Upper lobe of right lung (tissue), 1 donor: ENCODE measurements around the gene IGLL1. TPM values are rescaled to one million over a fixed set of nuclear protein-coding genes. Genes with fewer than 3 reads are reported as not detected.
"Not testable (repeated sequence)": the region's sequence is repeated elsewhere in the genome, so short reads cannot be mapped to it uniquely, and the experiment has no call there.

Experiments
- ATAC-seq: fragments of 200-7000 bp; cut with Tn5 transposase; one replicate; pipeline ENCODE4 v1.9.1; 2020; ENCODE audit warnings: mild to moderate bottlenecking, moderate library complexity
- DNase-seq: peaks from one replicate; pipeline ENCODE4 v3.0.0-alpha.2; 2020
- H3K27ac ChIP-seq: fragments of 200-600 bp; one replicate; pipeline ENCODE4 v1.8.0; 2022
- H3K27me3 ChIP-seq: fragments of 200-600 bp; one replicate; pipeline ENCODE4 v1.8.0; 2022; ENCODE audit warnings: mild to moderate bottlenecking
- H3K36me3 ChIP-seq: fragments of 200-600 bp; one replicate; pipeline ENCODE4 v1.8.0; 2022
- H3K4me1 ChIP-seq: fragments of 200-600 bp; one replicate; pipeline ENCODE4 v1.8.0; 2022
- H3K4me3 ChIP-seq: fragments of 200-600 bp; one replicate; pipeline ENCODE4 v1.8.0; 2022; ENCODE audit warnings: mild to moderate bottlenecking
- H3K9me3 ChIP-seq: fragments of 200-600 bp; one replicate; pipeline ENCODE4 v1.8.0; 2022
- intact Hi-C: fragments of 100-400 bp; cut with DNase I; formaldehyde crosslinking; loops from one replicate; pipeline ENCODE4 v1.11.0; 2022
- total RNA-seq: library from RNA; stranded (reverse); fragmentation: NEBNext Ultra II Directional; extraction: Animal tissue kit (Norgen Biotek cat#: 25700); gene quantifications from one replicate; pipeline ENCODE4 v1.2.1, GENCODE V29; 2021
- TF ChIP-seq, protein P1 (sequence below): fragments of 200-600 bp; IDR thresholded peaks from one replicate; pipeline ENCODE4 v1.8.0; 2022; ENCODE audit warnings: antibody characterized with exemption
- donor health status: DM: no; HTN: yes; CAD: no; lungs with severe emphysema.

The IGLL1 gene
- total RNA-seq, 1 donor from 2014 or later = not detected

DNA sequence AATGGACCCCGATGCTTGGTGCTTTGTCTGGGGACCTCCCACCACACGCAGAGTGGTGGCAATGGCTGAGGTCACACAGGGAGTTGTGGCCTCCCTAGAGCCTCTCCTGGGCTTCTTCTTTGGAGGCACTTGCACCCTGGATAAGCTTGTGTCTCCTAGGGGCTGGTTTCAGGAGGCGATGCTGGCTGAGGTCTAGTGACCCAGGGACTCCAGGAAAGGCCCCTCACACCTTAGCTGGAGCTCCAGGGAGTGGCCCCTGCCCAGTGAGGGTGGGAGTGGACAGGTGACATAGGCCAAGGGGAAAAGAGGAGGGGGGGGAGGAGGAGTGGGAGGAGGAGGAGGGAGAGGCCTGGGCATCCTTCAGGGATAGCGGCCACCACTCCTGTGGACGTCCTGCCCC, 810 bp downstream of the IGLL1 start:
- Histone ChIP-seq H3K27ac (no peak overlapping the region), H3K4me1 (no peaks in the 10 kb centered on the region), H3K36me3 (no peaks in the 10 kb centered on the region), H3K4me3 (no peak overlapping the region), H3K9me3 (no peaks in the 10 kb centered on the region), H3K27me3 (no peaks in the 10 kb centered on the region)
- DNase-seq = no peak
- no peak for ATAC-seq
- intact Hi-C loops = no loop called here
- TF ChIP-seq, protein P1, sequence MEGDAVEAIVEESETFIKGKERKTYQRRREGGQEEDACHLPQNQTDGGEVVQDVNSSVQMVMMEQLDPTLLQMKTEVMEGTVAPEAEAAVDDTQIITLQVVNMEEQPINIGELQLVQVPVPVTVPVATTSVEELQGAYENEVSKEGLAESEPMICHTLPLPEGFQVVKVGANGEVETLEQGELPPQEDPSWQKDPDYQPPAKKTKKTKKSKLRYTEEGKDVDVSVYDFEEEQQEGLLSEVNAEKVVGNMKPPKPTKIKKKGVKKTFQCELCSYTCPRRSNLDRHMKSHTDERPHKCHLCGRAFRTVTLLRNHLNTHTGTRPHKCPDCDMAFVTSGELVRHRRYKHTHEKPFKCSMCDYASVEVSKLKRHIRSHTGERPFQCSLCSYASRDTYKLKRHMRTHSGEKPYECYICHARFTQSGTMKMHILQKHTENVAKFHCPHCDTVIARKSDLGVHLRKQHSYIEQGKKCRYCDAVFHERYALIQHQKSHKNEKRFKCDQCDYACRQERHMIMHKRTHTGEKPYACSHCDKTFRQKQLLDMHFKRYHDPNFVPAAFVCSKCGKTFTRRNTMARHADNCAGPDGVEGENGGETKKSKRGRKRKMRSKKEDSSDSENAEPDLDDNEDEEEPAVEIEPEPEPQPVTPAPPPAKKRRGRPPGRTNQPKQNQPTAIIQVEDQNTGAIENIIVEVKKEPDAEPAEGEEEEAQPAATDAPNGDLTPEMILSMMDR = no peak

DNA sequence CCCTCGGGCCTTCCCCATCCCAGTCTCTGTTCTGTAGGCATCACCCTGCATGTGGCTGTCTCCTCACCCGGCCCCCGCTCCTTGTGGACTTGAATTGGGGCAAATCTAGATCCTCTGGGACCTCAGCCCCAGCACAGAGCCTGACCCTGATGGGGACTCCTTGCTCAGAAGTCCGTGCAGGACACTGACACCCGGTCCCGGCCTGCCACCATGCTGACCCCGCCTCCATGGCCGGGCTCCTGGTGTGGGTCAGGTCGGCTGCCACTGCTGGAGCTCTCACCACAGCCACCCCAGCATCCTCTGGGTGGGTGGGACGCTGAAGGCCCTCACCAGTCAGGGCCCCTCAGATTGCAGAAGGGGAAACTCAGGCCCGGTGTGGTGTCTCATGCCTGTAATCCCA, 1.8 kb downstream of the IGLL1 start:
- DNase-seq (no peak), ATAC-seq (no peak)
- no peaks in the 10 kb centered on the region for H3K36me3 ChIP-seq
- no peaks in the 10 kb centered on the region for H3K4me1 ChIP-seq
- no peaks in the 10 kb centered on the region for H3K9me3 ChIP-seq
- no peak overlapping the region for H3K27ac ChIP-seq
- TF ChIP-seq, protein P1 = no peak
- intact Hi-C loops = no loop called here
- H3K4me3 ChIP-seq = no peak overlapping the region
- H3K27me3 ChIP-seq = no peaks in the 10 kb centered on the region

DNA sequence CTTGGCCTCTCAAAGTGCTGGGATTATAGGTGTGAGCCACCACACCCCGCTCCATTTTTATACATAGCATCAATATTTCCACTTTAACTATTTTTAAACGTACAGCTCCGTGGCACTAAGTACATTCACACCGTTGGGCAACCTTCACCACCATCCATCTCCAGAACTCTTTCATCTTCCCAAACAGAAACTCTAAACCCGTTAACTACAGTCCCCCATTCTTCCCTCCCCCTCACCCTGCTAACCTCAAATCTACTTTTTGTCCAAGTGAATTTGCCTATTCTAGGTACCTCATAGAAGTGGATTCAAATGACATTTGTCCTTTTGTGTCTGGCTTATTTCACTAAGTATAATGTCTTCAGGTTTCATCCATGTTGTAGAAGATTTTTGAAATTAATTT, 3.4 kb downstream of the IGLL1 start:
- TF ChIP-seq, protein P1 = no peak
- H3K27ac ChIP-seq = no peak overlapping the region
- no peaks in the 10 kb centered on the region for H3K4me1 ChIP-seq
- no peak overlapping the region for H3K4me3 ChIP-seq
- H3K36me3 ChIP-seq = no peaks in the 10 kb centered on the region
- DNase-seq = no peak
- H3K27me3 ChIP-seq = no peaks in the 10 kb centered on the region
- intact Hi-C loops = no loop called here
- no peak for ATAC-seq
- no peaks in the 10 kb centered on the region for H3K9me3 ChIP-seq

DNA sequence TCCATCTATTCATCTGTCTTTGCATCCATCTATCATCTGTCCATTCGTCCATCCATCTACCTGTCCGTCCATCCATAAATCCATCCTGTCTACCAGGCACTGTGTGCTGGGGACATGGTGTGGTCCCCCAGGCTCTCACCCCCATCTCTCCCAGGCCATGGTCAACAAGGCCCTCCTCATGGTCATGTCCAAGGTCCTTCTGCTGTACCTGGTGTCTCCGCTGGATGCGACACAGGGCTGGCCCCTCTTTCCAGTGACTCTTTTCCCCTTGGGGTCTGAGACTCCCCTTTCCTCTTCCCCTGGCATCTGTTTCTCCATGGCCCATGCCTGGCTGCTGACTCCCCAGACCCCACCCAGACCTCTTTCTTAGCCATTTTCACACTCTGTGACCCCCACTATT, 4.5 kb downstream of the IGLL1 start:
- Histone ChIP-seq H3K9me3 (no peaks in the 10 kb centered on the region), H3K4me3 (no peak overlapping the region), H3K27me3 (no peaks in the 10 kb centered on the region), H3K4me1 (no peaks in the 10 kb centered on the region), H3K27ac (no peak overlapping the region), H3K36me3 (no peaks in the 10 kb centered on the region)
- intact Hi-C loops = no loop called here
- TF ChIP-seq, protein P1 = no peak
- DNase-seq = peak; percentile 22
- ATAC-seq = no peak

DNA sequence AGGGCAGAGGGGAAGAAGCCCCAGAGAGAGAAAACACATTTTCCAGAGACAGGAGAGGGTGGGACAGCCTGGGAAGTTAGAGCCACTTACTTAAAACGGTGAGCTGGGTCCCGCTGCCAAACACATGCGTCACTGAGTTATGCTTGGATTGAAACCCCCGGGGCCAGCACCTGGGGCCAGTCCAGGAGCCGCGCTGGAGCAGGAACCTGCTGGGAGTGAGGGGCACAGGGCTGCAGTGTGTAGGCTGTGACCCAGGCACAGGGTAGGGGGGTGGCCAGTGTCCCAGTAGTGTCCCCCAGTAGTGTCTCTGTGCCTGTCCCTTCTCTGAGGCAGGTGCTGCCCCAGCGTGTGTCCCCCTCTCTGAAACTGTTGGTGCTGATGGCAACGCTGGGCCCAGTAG, 5.2 kb downstream of the IGLL1 start:
- Histone ChIP-seq H3K4me1 (no peaks in the 10 kb centered on the region), H3K27me3 (no peaks in the 10 kb centered on the region), H3K4me3 (no peak overlapping the region), H3K9me3 (no peaks in the 10 kb centered on the region), H3K36me3 (no peaks in the 10 kb centered on the region), H3K27ac (no peak overlapping the region)
- ATAC-seq (no peak), DNase-seq (peak; percentile 44)
- TF ChIP-seq, protein P1 = no peak
- intact Hi-C loops = no loop called here

DNA sequence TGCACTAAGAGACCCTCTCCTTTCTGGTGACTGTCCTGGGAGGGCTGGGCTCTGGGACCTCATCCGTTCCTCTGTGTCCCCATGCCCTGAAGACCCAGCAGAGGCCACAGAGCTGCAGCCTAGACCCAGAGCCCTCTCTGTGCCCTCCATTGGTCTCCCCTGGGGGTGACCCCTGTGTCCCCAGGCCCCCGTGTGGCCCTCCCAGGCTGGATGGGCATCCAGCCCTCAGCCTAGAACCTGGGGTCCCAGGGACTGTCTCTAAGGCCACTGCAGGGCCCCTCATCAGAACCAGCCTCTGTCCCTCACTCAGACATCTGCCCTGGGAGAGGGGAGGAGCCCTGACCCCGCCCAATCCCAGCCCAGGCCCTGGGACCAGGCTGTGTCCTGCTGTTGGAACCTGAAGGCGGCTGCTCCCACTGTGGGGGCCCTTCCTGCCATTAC, 5.7 kb downstream of the IGLL1 start:
- no peak for ATAC-seq
- no peaks in the 10 kb centered on the region for H3K27me3 ChIP-seq
- no peak overlapping the region for H3K27ac ChIP-seq
- TF ChIP-seq, protein P1 = no peak
- H3K36me3 ChIP-seq = no peaks in the 10 kb centered on the region
- H3K4me1 ChIP-seq = no peaks in the 10 kb centered on the region
- H3K4me3 ChIP-seq = no peak overlapping the region
- DNase-seq = peak; percentile 53
- intact Hi-C loops = no loop called here
- H3K9me3 ChIP-seq = no peaks in the 10 kb centered on the region

DNA sequence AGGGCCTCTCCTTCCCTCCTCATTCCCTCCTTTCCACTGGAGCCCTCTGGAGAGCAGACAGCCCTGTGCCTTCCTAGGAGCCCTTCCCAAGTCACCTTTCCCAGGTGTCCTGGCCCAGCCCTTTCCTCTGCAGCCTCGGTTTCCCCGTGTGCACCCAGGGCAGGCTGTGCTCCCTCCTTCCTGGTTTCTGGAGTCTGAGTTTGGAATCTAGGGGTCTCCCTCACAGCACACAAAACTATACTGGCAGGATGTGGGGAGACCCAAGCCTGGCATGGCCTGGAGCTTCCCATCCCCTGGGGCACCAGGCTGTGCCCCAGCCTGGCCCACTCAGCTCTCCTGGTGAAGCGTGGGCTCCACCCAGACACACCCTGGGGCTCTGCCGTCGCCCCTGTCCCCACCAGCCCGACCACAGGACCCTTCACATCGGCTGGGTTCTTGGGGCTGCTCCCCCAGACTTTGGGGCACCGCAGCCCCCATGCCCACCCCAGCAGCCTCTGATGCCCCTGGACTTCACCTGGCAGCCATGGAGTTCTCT, 6.3 kb downstream of the IGLL1 start:
- intact Hi-C loops, H3K4me1 ChIP-seq, H3K36me3 ChIP-seq, H3K9me3 ChIP-seq, H3K4me3 ChIP-seq, ATAC-seq, H3K27me3 ChIP-seq, H3K27ac ChIP-seq: not testable (repeated sequence)
- peak; percentile 30 for DNase-seq

DNA sequence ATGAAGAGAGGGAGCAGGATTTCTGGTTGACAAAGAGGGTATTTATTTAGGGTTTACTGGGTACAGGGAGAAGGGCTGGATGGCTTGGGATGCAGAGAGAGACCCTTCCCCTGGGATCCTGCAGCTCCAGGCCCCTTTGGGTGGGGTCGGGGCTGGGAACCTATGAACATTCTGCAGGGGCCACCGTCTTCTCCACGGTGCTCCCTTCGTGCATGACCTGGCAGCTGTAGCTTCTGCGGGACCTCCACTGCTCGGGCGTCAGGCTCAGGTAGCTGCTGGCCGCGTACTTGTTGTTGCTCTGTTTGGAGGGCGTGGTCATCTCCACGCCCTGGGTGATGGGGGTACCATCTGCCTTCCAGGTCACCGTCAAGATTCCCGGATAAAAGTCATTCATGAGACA, 7.0 kb downstream of the IGLL1 start:
- H3K27ac ChIP-seq, ATAC-seq, intact Hi-C loops, H3K27me3 ChIP-seq, H3K4me3 ChIP-seq, H3K36me3 ChIP-seq, H3K9me3 ChIP-seq, H3K4me1 ChIP-seq: not testable (repeated sequence)
- peak; percentile 39 for DNase-seq
